Parathyroid adenoma (tissue), 2 donors: ENCODE data around the gene SUMF2.

ENCODE experiments used
- H2AFZ ChIP-seq: fragments of 300-600 bp; sonication (generic); one replicate; pipeline ENCODE4 v1.7.0; 2017; ENCODE audit warnings: antibody characterized with exemption, mild to moderate bottlenecking
- H3K27ac ChIP-seq: fragments of 300-600 bp; sonication (generic); one replicate; pipeline ENCODE4 v1.7.0; 2017
- H3K27me3 ChIP-seq: fragments of 300-600 bp; sonication (generic); one replicate; pipeline ENCODE4 v1.7.0; 2017; ENCODE audit warnings: low read length; ENCODE audit not compliant: control insufficient read depth, insufficient read depth
- H3K36me3 ChIP-seq: fragments of 300-600 bp; sonication (generic); one replicate; pipeline ENCODE4 v1.7.0; 2017; ENCODE audit warnings: low read length; ENCODE audit not compliant: control insufficient read depth, insufficient read depth
- H3K4me1 ChIP-seq: fragments of 300-600 bp; sonication (generic); one replicate; pipeline ENCODE4 v1.7.0; 2017; ENCODE audit warnings: control low read depth
- H3K4me2 ChIP-seq: fragments of 300-600 bp; sonication (generic); one replicate; pipeline ENCODE4 v1.7.0; 2017; ENCODE audit warnings: low read length
- H3K4me3 ChIP-seq: fragments of 300-600 bp; sonication (generic); one replicate; pipeline ENCODE4 v1.7.0; 2017; ENCODE audit warnings: low read depth, low read length
- H3K79me2 ChIP-seq: fragments of 300-600 bp; sonication (generic); one replicate; pipeline ENCODE4 v1.7.0; 2017; ENCODE audit warnings: control low read depth
- H3K9ac ChIP-seq: fragments of 300-600 bp; sonication (generic); one replicate; pipeline ENCODE4 v1.7.0; 2017; ENCODE audit warnings: mild to moderate bottlenecking
- H3K9me3 ChIP-seq: fragments of 300-600 bp; sonication (generic); one replicate; pipeline ENCODE4 v1.7.0; 2017; ENCODE audit warnings: low read length; ENCODE audit not compliant: control insufficient read depth
- CTCF ChIP-seq: fragments of 300-600 bp; sonication (generic); IDR thresholded peaks from one replicate; pipeline ENCODE4 v1.7.0; 2017; ENCODE audit warnings: antibody characterized with exemption, mild to moderate bottlenecking
- donor health status: primary hyperparathyroidism.

Gene SUMF2

GRCh38 chr7:56121440-56121839 is 57.4 kb downstream of the SUMF2 start:
- Histone ChIP-seq H3K36me3 (no peaks in the 10 kb centered on the region), H3K9ac (no peak overlapping the region), H2AFZ (no peak overlapping the region), H3K27me3 (no peaks in the 10 kb centered on the region), H3K4me2 (no peak overlapping the region), H3K4me3 (no peak overlapping the region), H3K79me2 (no peaks in the 10 kb centered on the region), H3K4me1 (no peaks in the 10 kb centered on the region), H3K27ac (no peak overlapping the region), H3K9me3 (no peaks in the 10 kb centered on the region)
- TF ChIP-seq CTCF, result no peak

GRCh38 chr7:56124981-56125380 is 60.9 kb downstream of the SUMF2 start:
- Histone ChIP-seq H3K4me2 (no peak overlapping the region), H3K9ac (no peak overlapping the region), H3K36me3 (no peaks in the 10 kb centered on the region), H2AFZ (no peak overlapping the region), H3K27me3 (no peaks in the 10 kb centered on the region), H3K9me3 (no peaks in the 10 kb centered on the region), H3K27ac (no peak overlapping the region), H3K4me1 (no peaks in the 10 kb centered on the region), H3K79me2 (no peaks in the 10 kb centered on the region), H3K4me3 (no peak overlapping the region)
- TF ChIP-seq CTCF, result no peak

GRCh38 chr7:56125831-56126230 is 61.7 kb downstream of the SUMF2 start:
- Histone ChIP-seq H3K27me3 (no peaks in the 10 kb centered on the region), H3K4me1 (no peaks in the 10 kb centered on the region), H3K79me2 (no peaks in the 10 kb centered on the region), H3K9me3 (no peaks in the 10 kb centered on the region), H2AFZ (no peak overlapping the region), H3K36me3 (no peaks in the 10 kb centered on the region), H3K27ac (no peak overlapping the region), H3K4me3 (no peak overlapping the region), H3K9ac (no peak overlapping the region), H3K4me2 (no peak overlapping the region)
- TF ChIP-seq CTCF, result no peak

GRCh38 chr7:56127241-56127975 is 63.3 kb downstream of the SUMF2 start:
- H3K36me3 ChIP-seq, result no peaks in the 10 kb centered on the region
- no peak overlapping the region for H2AFZ ChIP-seq
- H3K9ac ChIP-seq, result no peak overlapping the region
- no peaks in the 10 kb centered on the region for H3K79me2 ChIP-seq
- H3K27ac ChIP-seq, result no peak overlapping the region
- H3K4me1 ChIP-seq, result no peaks in the 10 kb centered on the region
- H3K4me2 ChIP-seq, result no peak overlapping the region
- TF ChIP-seq CTCF, result no peak
- H3K4me3 ChIP-seq, result no peak overlapping the region
- no peaks in the 10 kb centered on the region for H3K27me3 ChIP-seq
- H3K9me3 ChIP-seq, result no peaks in the 10 kb centered on the region
